SU-DHL-6 (cell line): ENCODE data around the gene FAM217B.

Source experiments
- CTCF ChIP-seq: fragments of 200-600 bp; sonication (generic); IDR thresholded peaks from one replicate; pipeline ENCODE4 v1.5.1; 2017; ENCODE audit warnings: antibody characterized with exemption, mild to moderate bottlenecking, low read length, moderate library complexity; ENCODE audit not compliant: insufficient read depth, poor library complexity, severe bottlenecking
- EZH2phosphoT487 ChIP-seq: fragments of 200-600 bp; sonication (generic), shearing (Covaris generic); conservative IDR thresholded peaks from 2 replicates; pipeline ENCODE4 v1.6.1; 2018; ENCODE audit warnings: mild to moderate bottlenecking, antibody characterized with exemption, low read length, moderate library complexity, mixed read lengths

DNA sequence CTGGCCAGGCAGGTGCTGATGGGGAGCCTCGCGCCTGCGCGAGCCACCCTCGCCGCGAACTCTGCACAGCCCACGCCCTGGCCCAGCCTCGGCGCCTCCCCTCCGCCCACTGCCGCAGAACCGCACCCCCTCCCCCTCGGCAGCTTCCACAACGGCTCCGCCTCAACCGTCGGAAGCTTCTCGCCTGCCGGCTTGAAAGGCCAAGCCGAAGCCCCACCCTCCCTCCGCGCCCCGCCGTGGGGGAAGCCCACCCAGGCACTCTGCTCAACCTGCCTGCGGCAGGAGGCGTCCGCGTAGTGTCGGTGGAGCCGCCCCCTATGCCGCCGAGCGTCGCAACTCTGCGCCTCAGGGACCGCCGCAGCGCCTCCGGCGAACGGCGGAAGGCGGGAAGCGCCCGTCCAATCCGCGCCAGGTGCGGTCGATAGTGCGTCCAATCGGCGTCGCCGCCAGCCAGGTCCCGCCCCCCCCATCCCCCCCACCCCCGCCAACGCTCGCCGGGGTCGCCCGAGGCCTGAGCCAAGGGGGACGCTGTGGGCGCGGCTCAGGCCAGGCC is 6.8 kb upstream of the FAM217B start, which contains the start of gene SYCP2:
- TF ChIP-seq CTCF (no peak), EZH2phosphoT487 (no peak)
